Uterus (tissue), 4 donors: Measurements from ENCODE around the gene WDR49. TPM values are rescaled to one million over a fixed set of nuclear protein-coding genes. Genes with fewer than 3 reads are reported as not detected.

ENCODE experiments used
- DNase-seq, 2 donors: peaks; one replicate each; pipeline ENCODE4 v3.0.0-alpha.2; 2019 to 2020
- H3K27ac ChIP-seq, 2 donors: fragments of 200-600 bp; sonication (generic); 1 replicate in 1 of 2; 2 replicates in 1 of 2; pipeline ENCODE4 v1.5.1; 2016 to 2018
- H3K27me3 ChIP-seq, 2 donors: fragments of 200-600 bp; sonication (generic); one replicate each; pipeline ENCODE4 v1.5.1; 2018 to 2019; ENCODE audit warnings: control low read depth in 1 of 2
- H3K36me3 ChIP-seq, 2 donors: fragments of 200-600 bp; sonication (generic); one replicate each; pipeline ENCODE4 v1.5.1; 2019; ENCODE audit warnings: control low read depth in 1 of 2
- H3K4me1 ChIP-seq, 2 donors: fragments of 200-600 bp; sonication (generic); one replicate each; pipeline ENCODE4 v1.5.1; 2018 to 2019; ENCODE audit warnings: control low read depth in 1 of 2
- H3K4me3 ChIP-seq, 2 donors: fragments of 200-600 bp; sonication (generic); 1 replicate in 1 of 2; 2 replicates in 1 of 2; pipeline ENCODE4 v1.5.1; 2018 to 2019; ENCODE audit warnings: mild to moderate bottlenecking in 1 of 2
- H3K9me3 ChIP-seq, 2 donors: fragments of 200-600 bp; sonication (generic); one replicate each; pipeline ENCODE4 v1.5.1; 2019; ENCODE audit warnings: control low read depth in 1 of 2
- CTCF ChIP-seq, 4 experiments: fragments of 200-600 bp in 2 of 4; fragments of 450-650 bp in 2 of 4; sonication (generic) in 2 of 4; IDR thresholded peaks; one replicate each; pipeline ENCODE4 v1.5.1; 2016 to 2019; ENCODE audit warnings: antibody characterized with exemption in 4 of 4, mild to moderate bottlenecking in 2 of 4, moderate library complexity in 1 of 4
- POLR2A ChIP-seq, 2 donors: fragments of 450-650 bp; IDR thresholded peaks; one replicate each; pipeline ENCODE4 v1.6.1; 2016; ENCODE audit warnings: antibody characterized with exemption in 2 of 2, mild to moderate bottlenecking in 1 of 2, moderate library complexity in 1 of 2
- intact Hi-C: fragments of 100-400 bp; cut with DNase I; formaldehyde crosslinking; loops from one replicate; pipeline ENCODE4 v1.15.1; 2023; ENCODE audit warnings: low total_unique reads
- small RNA-seq: library from RNA; depleted of rRNA; stranded (forward); fragments of <200 nt; gene quantifications from one replicate; pipeline ENCODE3, GENCODE V24; 2016
- total RNA-seq, 4 donors: library from RNA; depleted of rRNA in 3 of 4; stranded (reverse); fragments of >200 nt in 3 of 4; gene quantifications; one replicate each; pipeline versions ENCODE4 v1.1.0 to v1.2.4, GENCODE V29; 2014 to 2023
- donor health status: DM: yes; HTN: yes; CAD: no.

WDR49 gene
- total RNA-seq, 4 donors from 2014 or later: 1.7 to 23.1 (median 6.5) TPM

- no peak for DNase-seq
- Histone ChIP-seq H3K9me3 (no peaks in the 10 kb centered on the region), H3K4me1 (no peaks in the 10 kb centered on the region), H3K36me3 (no peaks in the 10 kb centered on the region), H3K4me3 (no peak overlapping the region), H3K27ac (no peak overlapping the region), H3K27me3 (no peaks in the 10 kb centered on the region)
- intact Hi-C loops: no loop called here
- TF ChIP-seq CTCF (IDR thresholded peaks at IDR 0.05) (no peak), POLR2A (IDR thresholded peaks at IDR 0.05) (no peak)
These were observed 212.5 kb downstream of the WDR49 start for GRCh38 chr3:167441256-167441655.

DNA sequence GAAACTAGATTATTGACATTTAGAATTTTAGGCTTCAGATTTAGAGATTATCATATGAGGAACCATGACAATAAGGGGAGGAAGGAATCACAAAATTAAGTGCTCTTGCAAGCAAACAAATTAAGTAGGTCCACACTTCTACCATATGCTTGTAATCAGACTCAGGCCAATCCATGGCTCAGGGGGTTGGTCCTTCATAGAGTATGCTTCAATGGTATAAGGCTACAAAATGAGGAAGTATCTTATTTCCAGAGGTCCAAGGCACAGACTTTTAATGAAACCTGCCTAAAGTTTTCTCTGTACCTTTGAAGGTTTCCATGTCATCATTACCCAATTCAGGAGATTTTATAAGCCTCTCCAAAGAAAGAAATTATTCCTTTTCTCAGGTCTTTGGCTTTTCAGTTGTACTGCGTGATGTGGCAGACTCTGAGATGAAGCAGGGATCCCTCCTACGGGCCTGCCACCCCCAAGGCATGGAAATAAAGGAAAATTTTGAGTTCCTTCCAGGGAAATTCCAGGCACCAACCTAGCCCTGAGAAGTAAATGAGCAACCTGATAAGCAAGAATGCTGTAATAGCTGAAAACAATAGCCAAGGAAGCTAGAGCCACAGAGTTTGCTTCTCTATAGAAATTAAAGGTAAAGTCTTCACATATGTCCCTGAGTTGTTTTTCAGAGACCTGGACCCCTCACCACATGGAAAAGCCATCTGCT, 216.2 kb downstream of the WDR49 start:
- DNase-seq: no peak
- TF ChIP-seq CTCF (IDR thresholded peaks at IDR 0.05) (no peak), POLR2A (IDR thresholded peaks at IDR 0.05) (no peak)
- Histone ChIP-seq H3K9me3 (no peaks in the 10 kb centered on the region), H3K36me3 (no peaks in the 10 kb centered on the region), H3K4me3 (no peak overlapping the region), H3K27ac (no peak overlapping the region), H3K4me1 (no peaks in the 10 kb centered on the region), H3K27me3 (no peaks in the 10 kb centered on the region)
- intact Hi-C loops: no loop called here

Small RNAs within 50 kb of the gene (small RNA-seq; reads per million reads assigned to genes)
- gene HMGN1P8: not detected

Other genes with a start within 250 kb of the WDR49 start
- gene SERPINI2, start 179.9 kb downstream of the WDR49 start, total RNA-seq: 1 to 10 TPM in 1 of 4 donors, not detected in 3; 1.4 TPM
- 10 to 100 TPM; 45.4 to 83.5 (median 73.0) TPM for gene PDCD10, start 81.0 kb upstream of the WDR49 start, total RNA-seq
- gene SERPINI1, start 81.8 kb upstream of the WDR49 start, total RNA-seq: 10 to 100 TPM in 1 of 4 donors, 1 to 10 TPM in 3; 2.9 to 35.0 (median 8.8) TPM